Mononuclear cell (primary cell): ENCODE data around the gene MRRF. TPM values are rescaled to one million over a fixed set of nuclear protein-coding genes. Genes with fewer than 3 reads are reported as not detected.
"Not testable (repeated sequence)": the region's sequence is repeated elsewhere in the genome, so short reads cannot be mapped to it uniquely, and the experiment has no call there.

Source experiments
- H3K27me3 ChIP-seq: 2 replicates; pipeline ENCODE4 v1.6.0; 2011; ENCODE audit warnings: low read length, control low read depth; ENCODE audit not compliant: insufficient read depth
- H3K4me1 ChIP-seq: 2 replicates; pipeline ENCODE4 v1.5.1; 2011; ENCODE audit warnings: mild to moderate bottlenecking, low read length, control low read depth; ENCODE audit not compliant: insufficient read depth
- H3K4me3 ChIP-seq: 2 replicates; pipeline ENCODE4 v1.5.1; 2011; ENCODE audit warnings: mild to moderate bottlenecking, low read length, moderate library complexity
- H3K9me3 ChIP-seq: 2 replicates; pipeline ENCODE4 v1.5.1; 2011; ENCODE audit warnings: low read depth, mild to moderate bottlenecking, control low read depth, low read length
- total RNA-seq: library from RNA; depleted of rRNA; stranded (reverse); fragments of >200 nt; gene quantifications from one replicate; pipeline ENCODE4 v1.2.3, GENCODE V29; 2012

Gene MRRF
- total RNA-seq, 1 donor = 29.5 TPM

DNA sequence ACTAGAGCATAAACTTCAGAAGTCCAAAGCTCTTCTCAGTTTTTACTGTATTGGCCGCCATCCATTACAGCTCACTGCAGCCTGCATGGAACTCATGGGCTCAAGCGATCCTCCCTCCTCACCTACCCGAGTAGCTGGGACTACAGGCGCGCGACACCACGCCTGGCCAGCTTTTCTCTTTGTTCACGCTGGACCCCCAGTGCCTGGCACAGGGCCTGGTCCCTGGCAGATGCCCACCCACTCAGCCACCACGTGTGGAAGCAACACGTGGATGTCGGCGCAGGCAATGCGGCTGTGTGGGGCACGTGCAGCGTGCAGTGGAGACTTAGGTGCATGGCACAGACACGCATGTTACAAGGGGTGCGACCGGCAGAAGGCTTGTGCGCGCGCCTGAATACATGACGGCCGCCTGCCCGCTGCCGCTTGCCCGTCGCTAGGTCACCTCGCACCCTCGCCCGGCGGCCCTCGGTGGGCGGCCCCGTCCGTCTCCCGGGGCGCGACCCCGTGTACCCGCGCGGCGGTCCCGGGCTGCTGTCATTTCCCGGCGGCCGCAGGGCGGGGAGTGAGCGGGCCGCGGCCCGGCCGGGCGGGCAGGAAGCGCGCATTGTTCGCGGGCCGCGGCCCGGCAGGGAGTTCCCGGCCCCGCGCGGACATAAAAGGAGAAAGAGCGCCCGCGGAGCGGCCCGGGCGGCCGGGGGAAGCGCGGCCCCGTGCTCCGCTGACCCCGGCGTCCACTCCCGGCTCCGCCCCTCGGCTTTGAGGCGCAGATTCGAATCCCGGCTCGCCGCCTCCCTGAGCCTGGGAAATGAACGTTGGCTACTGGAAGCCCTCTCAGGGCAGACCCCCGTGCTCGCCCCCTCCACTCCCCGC is 82.0 kb downstream of the MRRF start:
- Histone ChIP-seq H3K4me1 (peaks cover 14% of the 10 kb centered on the region), H3K27me3 (peaks cover 15% of the 10 kb centered on the region), H3K9me3 (no peaks in the 10 kb centered on the region), H3K4me3 (peak overlapping the region; percentile 25)

GRCh38 chr9:122347348-122348287 is 82.9 kb downstream of the MRRF start:
- H3K4me1 ChIP-seq = peaks cover 14% of the 10 kb centered on the region
- H3K4me3 ChIP-seq = peak overlapping the region; percentile 25
- H3K9me3 ChIP-seq = no peaks in the 10 kb centered on the region
- peaks cover 15% of the 10 kb centered on the region for H3K27me3 ChIP-seq

GRCh38 chr9:122348288-122348777 is 83.7 kb downstream of the MRRF start:
- H3K4me1 ChIP-seq = peaks cover 14% of the 10 kb centered on the region
- H3K27me3 ChIP-seq = peaks cover 15% of the 10 kb centered on the region
- no peaks in the 10 kb centered on the region for H3K9me3 ChIP-seq
- H3K4me3 ChIP-seq = no peak overlapping the region

GRCh38 chr9:122348791-122349190 is 84.1 kb downstream of the MRRF start:
- no peak overlapping the region for H3K4me3 ChIP-seq
- peaks cover 14% of the 10 kb centered on the region for H3K4me1 ChIP-seq
- H3K9me3 ChIP-seq = no peaks in the 10 kb centered on the region
- peaks cover 15% of the 10 kb centered on the region for H3K27me3 ChIP-seq

DNA sequence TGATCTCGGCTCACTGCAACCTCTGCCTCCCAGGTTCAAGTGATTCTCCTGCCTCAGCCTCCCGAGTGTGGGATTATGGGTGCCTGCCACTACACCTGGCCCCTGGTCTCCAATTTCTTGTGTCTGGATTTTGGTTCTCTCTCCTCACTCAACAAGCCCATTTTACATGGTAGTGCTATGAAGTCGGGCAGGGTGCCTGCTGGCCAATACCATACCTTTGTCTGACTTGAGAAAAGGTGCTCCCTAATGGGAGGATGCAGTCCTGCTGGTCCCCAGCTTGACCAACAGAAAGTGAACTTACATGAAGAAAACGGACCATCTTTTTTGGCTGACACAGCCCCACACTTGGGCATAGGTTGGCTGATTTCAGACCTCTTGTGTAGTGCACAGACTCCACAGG is 84.5 kb downstream of the MRRF start:
- Histone ChIP-seq H3K27me3 (peaks cover 15% of the 10 kb centered on the region), H3K9me3 (no peaks in the 10 kb centered on the region), H3K4me3 (no peak overlapping the region), H3K4me1 (peaks cover 14% of the 10 kb centered on the region)

GRCh38 chr9:122350577-122351355 is 86.1 kb downstream of the MRRF start:
- Histone ChIP-seq H3K27me3 (peaks cover 14% of the 10 kb centered on the region), H3K4me3 (no peak overlapping the region), H3K9me3 (no peaks in the 10 kb centered on the region), H3K4me1 (peaks cover 27% of the 10 kb centered on the region)

DNA sequence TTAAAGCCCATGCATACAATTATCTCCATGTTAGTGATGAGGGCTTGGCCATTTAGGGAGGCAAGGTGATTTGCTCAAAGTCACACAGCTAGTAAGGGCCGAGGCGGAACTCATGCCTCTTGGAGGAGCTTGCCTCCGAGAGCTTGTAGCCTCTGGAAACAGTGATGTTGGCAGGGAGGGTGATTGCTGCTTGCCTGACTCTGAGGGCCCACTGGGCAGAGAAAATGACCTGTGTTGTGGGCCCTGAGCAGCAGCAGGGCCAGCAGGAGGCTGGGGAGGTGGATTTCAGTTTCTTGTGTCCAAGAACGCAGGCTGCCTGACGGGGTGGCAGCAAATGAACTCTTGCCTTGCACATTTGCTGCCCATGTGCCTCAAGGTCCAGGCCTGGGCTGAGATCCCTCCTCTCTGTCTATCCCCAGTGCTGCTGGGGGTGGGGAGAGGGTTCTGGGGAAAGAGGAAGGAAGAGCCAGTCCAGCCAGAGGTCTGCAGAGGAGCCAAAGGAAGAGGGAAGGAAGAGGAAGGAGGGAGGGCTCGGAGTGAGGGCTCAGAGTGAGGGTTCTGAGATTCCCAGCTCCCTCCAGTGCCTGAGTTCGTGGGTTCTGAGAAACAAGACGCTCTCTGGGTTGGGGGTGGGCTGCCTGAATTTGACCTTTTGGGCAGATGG is 90.0 kb downstream of the MRRF start:
- no peaks in the 10 kb centered on the region for H3K9me3 ChIP-seq
- peaks cover 13% of the 10 kb centered on the region for H3K4me1 ChIP-seq
- H3K4me3 ChIP-seq = no peak overlapping the region
- no peaks in the 10 kb centered on the region for H3K27me3 ChIP-seq

DNA sequence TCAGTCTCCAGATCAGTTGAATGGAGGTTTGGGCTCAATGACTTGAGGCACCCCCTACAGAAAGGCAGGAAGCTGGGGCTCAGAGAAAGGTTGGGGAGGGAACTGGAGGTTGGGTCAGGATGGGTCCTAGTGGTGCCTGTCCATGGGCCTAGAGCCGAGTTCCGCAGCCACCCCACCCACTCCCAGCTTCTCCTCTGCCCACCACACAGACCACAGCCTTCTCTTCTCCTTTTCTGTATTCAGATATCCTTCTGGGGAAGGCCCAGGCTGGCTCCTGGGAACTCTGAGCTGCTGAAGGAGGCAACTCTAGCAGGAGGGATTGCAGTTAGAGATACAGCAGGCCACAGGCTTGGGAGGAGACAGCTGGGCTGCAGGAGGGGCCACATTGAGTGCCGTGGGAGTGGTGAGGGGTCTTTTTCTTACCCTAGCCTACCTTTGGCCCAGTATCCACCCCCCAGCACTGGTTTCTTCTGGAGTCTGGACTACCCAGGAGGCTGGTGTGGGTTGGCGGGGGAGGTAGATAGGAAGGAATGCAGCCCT is 90.7 kb downstream of the MRRF start:
- no peak overlapping the region for H3K4me3 ChIP-seq
- no peaks in the 10 kb centered on the region for H3K27me3 ChIP-seq
- no peaks in the 10 kb centered on the region for H3K9me3 ChIP-seq
- H3K4me1 ChIP-seq = peaks cover 13% of the 10 kb centered on the region

GRCh38 chr9:122356627-122357026 is 91.9 kb downstream of the MRRF start:
- Histone ChIP-seq H3K4me3 (no peak overlapping the region), H3K27me3 (no peaks in the 10 kb centered on the region), H3K4me1 (peaks cover 13% of the 10 kb centered on the region), H3K9me3 (no peaks in the 10 kb centered on the region)

- H3K4me1 ChIP-seq = no peaks in the 10 kb centered on the region
- H3K4me3 ChIP-seq = no peak overlapping the region
- H3K9me3 ChIP-seq = no peaks in the 10 kb centered on the region
- no peaks in the 10 kb centered on the region for H3K27me3 ChIP-seq
These were observed 96.2 kb downstream of the MRRF start for GRCh38 chr9:122360891-122361290.

DNA sequence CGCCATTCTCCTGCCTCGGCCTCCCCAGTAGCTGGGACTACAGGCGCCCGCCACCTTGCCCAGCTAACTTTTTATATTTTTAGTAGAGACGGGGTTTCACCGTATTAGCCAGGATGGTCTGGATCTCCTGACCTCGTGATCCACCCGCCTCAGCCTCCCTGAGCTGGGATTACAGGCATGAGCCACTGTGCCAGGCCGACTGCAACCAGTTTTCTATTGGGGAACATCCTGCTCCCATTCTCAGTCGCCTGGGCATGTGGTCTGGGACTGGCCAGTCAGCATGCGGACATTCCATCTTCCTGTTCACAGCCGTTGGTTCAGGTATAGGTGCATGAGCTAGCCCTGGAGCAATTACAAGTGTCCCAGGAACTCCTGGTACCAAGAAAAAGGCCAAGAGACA is 98.4 kb downstream of the MRRF start:
- not testable (repeated sequence) for H3K27me3 ChIP-seq, H3K4me1 ChIP-seq, H3K4me3 ChIP-seq, H3K9me3 ChIP-seq

DNA sequence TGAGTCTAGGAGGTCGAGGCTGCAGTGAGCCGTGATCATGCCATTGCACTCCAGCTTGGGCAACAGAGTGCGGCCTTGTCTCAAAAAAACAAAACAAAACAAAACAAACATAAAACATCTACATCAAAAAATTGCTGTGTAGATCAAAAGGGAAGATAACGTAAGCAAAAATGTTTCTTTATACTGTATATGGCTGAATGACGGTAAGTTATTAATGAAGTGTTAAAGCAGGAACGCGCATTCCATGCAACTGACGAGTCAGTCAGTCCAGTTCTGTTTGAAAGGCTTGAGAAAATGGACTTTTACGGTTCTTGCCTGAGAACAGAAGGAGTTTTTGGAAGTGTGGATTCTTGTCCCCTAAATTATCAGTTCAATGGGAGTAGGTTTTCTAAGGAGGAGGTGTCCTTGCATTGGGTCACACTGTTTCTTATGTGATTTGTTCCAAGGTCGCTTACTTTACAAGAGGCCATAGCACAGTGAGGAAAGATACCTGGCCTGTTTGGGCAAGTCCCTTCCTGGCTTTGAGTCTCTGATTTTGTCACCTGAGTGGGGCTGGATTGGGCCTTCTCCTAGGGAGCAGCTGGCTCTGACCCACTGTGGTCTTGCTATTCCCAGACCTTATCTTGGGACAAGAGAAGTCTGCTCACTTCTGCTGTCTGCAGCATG is 99.6 kb downstream of the MRRF start:
- H3K4me3 ChIP-seq = no peak overlapping the region
- no peaks in the 10 kb centered on the region for H3K9me3 ChIP-seq
- H3K4me1 ChIP-seq = no peaks in the 10 kb centered on the region
- H3K27me3 ChIP-seq = no peaks in the 10 kb centered on the region

GRCh38 chr9:122364783-122365150 is 100.1 kb downstream of the MRRF start:
- Histone ChIP-seq H3K4me3 (no peak overlapping the region), H3K4me1 (peaks cover under 1% of the 10 kb centered on the region), H3K9me3 (no peaks in the 10 kb centered on the region), H3K27me3 (no peaks in the 10 kb centered on the region)
